GM10248 (cell line): Measurements from ENCODE around the gene OXER1.

Experiments
- CTCF ChIA-PET: fragments of 300-600 bp; sonication (Branson Sonifier 250); formaldehyde crosslinking; extraction: SDS; loops from one replicate; lab custom pipeline; 2021; ENCODE audit warnings: antibody characterized with exemption; lab: Yijun Ruan, JAX
- POLR2A ChIA-PET: fragments of 350-650 bp; sonication (Branson Sonifier 250); formaldehyde crosslinking; extraction: SDS; loops from one replicate; lab custom pipeline; 2020; ENCODE audit warnings: antibody characterized with exemption; lab: Yijun Ruan, JAX
- DNase-seq: peaks from one replicate; pipeline ENCODE4 v3.0.0; 2012; ENCODE audit errors: extremely low spot score
- TF ChIP-seq, protein P1 (sequence below): IDR thresholded peaks from 2 replicates; pipeline ENCODE4 v1.5.1; 2012; ENCODE audit warnings: mild to moderate bottlenecking, low read depth; ENCODE audit errors: extremely low read depth, missing control alignments, control extremely low read depth

The OXER1 gene

DNA sequence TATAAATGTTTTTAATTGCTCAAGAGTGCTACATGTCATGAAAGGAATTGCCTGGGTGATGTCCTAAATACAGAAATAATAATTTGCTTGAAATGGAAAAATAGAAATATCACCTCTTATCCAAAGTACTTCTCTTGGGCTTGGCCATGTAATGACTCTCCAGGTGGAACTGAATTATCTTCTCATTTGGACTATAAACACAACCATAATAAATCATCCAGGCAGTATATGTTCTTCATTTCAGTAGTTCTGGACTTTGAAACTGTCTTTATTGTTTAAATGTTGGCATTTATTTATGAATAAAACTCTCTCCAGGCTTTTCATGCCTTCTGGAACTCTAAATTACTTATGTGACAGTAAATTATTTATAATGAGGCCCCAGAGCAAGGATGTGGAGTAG is 40.5 kb downstream of the OXER1 start:
- DNase-seq = no peak
- POLR2A ChIA-PET = no interaction called here
- TF ChIP-seq, protein P1, sequence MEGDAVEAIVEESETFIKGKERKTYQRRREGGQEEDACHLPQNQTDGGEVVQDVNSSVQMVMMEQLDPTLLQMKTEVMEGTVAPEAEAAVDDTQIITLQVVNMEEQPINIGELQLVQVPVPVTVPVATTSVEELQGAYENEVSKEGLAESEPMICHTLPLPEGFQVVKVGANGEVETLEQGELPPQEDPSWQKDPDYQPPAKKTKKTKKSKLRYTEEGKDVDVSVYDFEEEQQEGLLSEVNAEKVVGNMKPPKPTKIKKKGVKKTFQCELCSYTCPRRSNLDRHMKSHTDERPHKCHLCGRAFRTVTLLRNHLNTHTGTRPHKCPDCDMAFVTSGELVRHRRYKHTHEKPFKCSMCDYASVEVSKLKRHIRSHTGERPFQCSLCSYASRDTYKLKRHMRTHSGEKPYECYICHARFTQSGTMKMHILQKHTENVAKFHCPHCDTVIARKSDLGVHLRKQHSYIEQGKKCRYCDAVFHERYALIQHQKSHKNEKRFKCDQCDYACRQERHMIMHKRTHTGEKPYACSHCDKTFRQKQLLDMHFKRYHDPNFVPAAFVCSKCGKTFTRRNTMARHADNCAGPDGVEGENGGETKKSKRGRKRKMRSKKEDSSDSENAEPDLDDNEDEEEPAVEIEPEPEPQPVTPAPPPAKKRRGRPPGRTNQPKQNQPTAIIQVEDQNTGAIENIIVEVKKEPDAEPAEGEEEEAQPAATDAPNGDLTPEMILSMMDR = no peak
- CTCF ChIA-PET = no interaction called here

DNA sequence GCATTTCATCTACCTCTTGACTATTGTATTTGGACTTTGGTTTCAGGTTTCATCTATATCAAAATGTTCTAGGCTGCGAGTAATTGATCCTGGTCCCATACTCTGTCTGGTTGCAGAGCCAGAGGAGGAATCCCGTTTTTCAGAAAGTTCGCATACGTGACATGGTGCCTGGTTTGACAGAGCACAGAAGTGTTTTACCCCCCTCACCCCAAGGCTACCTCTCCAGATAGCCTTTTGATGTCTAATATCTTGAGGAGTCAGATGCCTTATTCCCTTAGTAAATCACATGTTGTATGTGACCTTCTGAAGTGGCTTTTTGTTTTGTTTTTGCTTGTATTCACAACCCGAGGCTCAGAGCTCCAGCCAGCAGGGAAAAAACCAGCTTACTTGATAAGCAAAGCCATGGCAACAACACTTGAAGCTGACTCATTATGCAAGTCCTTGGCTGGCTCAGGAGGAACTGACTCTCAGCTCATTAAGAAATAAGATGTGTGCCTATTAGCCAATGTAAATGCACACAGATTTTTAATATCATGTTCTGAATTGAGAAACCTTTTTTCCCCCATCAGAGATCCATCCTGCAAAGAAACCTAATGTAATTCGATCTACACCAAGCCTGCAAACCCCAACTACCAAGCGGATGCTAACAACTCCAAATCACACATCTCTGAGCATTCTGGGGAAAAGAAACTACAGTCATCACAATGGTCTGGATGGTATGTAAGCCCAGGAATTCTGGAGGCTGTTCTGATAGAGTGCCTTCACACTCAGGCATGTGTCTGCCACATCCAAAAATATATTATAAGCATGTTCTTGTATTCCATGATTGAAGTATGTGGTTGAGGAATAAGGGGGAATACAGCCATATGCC is 41.4 kb downstream of the OXER1 start:
- peak; percentile 70 for DNase-seq
- TF ChIP-seq, protein P1 = no peak
- ChIA-PET POLR2A (interaction anchor here (0.5 kb wide), 1 partner anchor 71 kb away, joined by 4 read pairs; no protein-coding TSS in a partner anchor), CTCF (interaction anchor here (1.2 kb wide), 1 partner anchor 59 kb away, joined by 4 read pairs; no protein-coding TSS in a partner anchor)

DNA sequence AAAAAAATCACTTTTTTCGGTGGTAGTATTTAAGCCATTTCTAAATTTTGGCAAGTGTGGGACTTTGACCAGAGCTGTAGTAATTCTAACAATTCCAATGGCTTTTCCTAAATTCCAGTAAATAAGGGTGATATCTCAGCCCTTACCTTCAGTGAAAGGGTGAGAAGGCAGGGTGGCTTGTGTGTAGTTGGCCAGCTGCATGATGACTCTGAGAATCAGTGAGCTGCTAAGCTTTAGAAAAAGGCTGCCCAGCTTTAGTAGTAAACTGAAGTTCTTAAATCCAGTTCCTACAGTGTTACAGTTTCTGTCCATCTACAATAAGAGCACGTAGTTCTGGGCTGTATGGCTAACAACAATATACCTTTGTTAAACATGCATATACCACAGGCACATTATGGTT is 42.0 kb downstream of the OXER1 start:
- TF ChIP-seq, protein P1 = no peak
- CTCF ChIA-PET = interaction anchor here (0.9 to 1.2 kb wide), 2 partner anchors 9 to 58 kb away, joined by 4 read pairs; no protein-coding TSS in a partner anchor
- DNase-seq = no peak
- POLR2A ChIA-PET = interaction anchor here (0.5 kb wide), 1 partner anchor 72 kb away, joined by 4 read pairs; no protein-coding TSS in a partner anchor

DNA sequence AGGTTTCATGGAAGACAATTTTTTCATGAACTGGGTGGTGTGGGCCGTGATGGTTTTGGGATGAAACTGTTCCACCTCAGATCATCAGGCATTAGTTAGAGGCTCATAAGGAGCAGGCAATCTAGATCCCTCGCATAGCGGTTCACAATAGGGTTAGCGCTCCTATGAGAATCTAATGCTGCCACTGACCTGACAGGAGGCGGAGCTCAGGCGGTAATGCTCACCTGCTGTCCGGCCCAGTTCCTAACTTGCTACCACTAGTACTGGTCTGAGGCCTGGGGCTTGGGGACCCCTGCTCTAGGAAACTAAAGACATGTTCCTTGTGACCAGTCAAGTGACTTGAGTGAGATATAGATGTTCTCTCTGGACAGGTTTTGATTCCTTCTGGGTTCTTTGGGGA is 49.2 kb downstream of the OXER1 start:
- CTCF ChIA-PET = interaction anchor here (1.9 kb wide), 1 partner anchor 11 kb away, joined by 6 read pairs; no protein-coding TSS in a partner anchor
- TF ChIP-seq, protein P1 = no peak
- DNase-seq = no peak
- POLR2A ChIA-PET = no interaction called here

- CTCF ChIA-PET = interaction anchor here (1.1 to 1.5 kb wide), 4 partner anchors 14 to 97 kb away, joined by 3 to 4 read pairs (median 4); no protein-coding TSS in a partner anchor
- POLR2A ChIA-PET = no interaction called here
- TF ChIP-seq, protein P1 = no peak
- DNase-seq = no peak
Observed at GRCh38 chr2:42713920-42714319, 50.0 kb downstream of the OXER1 start.

DNA sequence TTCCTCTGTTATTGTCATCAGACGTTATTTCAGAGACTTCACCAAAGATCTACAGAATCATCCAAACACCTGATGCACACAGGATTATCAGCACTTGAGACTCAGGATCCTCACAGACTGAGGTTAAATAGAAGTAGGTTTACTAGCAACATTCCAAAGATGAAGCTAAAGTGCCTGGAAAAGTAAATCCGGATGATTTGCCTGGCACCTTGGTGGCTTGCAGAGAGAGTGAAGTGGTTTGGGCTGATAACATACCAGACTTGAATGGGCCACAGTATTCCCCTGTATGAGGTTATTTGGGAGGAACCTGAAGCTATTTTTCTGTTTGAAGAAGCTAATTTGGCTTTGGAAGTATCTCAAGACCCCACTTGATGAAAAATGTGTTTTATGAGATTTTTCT is 51.0 kb downstream of the OXER1 start:
- DNase-seq = no peak
- POLR2A ChIA-PET = interaction anchor here (0.6 kb wide), 1 partner anchor 19 kb away, joined by 3 read pairs; no protein-coding TSS in a partner anchor
- TF ChIP-seq, protein P1 = no peak
- CTCF ChIA-PET = interaction anchor here (0.9 to 1.5 kb wide), 7 partner anchors 9 to 98 kb away, joined by 3 to 4 read pairs (median 4); no protein-coding TSS in a partner anchor
